Activated naive CD4-positive, alpha-beta T cell treated with anti-CD3 and anti-CD28 coated beads, Interleukin-2, amount 50 U/mL, for 72 hours (primary cell): Measurements from ENCODE around the gene COX7A1. TPM values are rescaled to one million over a fixed set of nuclear protein-coding genes. Genes with fewer than 3 reads are reported as not detected.

Source experiments
- ATAC-seq, 2 donors: fragments of 150-1000 bp; cut with Tn5 transposase; 2 replicates each; pipeline ENCODE4 v1.10.0; 2021; ENCODE audit warnings: mild to moderate bottlenecking in 2 of 2, moderate library complexity in 2 of 2
- DNase-seq, 2 donors: peaks; one replicate each; pipeline ENCODE4 v3.0.0; 2021 to 2022; ENCODE audit warnings: low spot score in 2 of 2
- H3K27ac Mint-ChIP-seq, 2 donors: one replicate each; pipeline ENCODE4 v1.8.0; 2022; ENCODE audit warnings: mild to moderate bottlenecking in 2 of 2, mixed read lengths in 2 of 2
- H3K36me3 Mint-ChIP-seq, 2 donors: one replicate each; pipeline ENCODE4 v1.8.0; 2022; ENCODE audit warnings: mixed read lengths in 2 of 2
- H3K9me3 Mint-ChIP-seq, 2 donors: one replicate each; pipeline ENCODE4 v1.8.0; 2022; ENCODE audit warnings: mixed read lengths in 2 of 2
- total RNA-seq, 2 donors: library from RNA; stranded (reverse); gene quantifications; one replicate each; pipeline ENCODE4 v1.2.3, GENCODE V29; 2022

The COX7A1 gene
- total RNA-seq, 2 donors from 2014 or later: not detected

DNA sequence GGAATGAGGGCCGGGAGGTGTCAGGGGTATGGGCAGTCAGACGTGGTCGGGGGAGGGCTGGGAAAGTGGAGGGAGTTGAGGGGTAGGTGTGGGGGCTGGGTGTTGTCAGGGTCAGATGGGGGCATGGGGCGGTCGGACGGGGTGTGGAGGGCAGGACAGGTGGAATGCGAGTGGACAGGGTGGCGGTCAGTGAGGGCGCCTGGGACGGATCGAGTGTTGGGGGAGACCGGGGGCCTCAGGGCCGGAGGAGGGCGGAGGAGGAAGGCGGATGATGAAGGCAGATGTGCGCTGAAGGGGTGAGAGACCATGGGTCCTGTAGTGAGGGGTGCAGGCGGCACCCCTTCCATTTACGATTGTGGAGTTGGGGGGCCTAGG is 31.3 kb downstream of the COX7A1 start:
- Mint-ChIP-seq H3K36me3 (peaks cover 5 to 14% of the 10 kb centered on the region in 2 donors), H3K9me3 (no peaks in the 10 kb centered on the region), H3K27ac (peak overlapping the region in 1 of 2 donors; percentile 72)
- DNase-seq (no peak), ATAC-seq (no peak)

DNA sequence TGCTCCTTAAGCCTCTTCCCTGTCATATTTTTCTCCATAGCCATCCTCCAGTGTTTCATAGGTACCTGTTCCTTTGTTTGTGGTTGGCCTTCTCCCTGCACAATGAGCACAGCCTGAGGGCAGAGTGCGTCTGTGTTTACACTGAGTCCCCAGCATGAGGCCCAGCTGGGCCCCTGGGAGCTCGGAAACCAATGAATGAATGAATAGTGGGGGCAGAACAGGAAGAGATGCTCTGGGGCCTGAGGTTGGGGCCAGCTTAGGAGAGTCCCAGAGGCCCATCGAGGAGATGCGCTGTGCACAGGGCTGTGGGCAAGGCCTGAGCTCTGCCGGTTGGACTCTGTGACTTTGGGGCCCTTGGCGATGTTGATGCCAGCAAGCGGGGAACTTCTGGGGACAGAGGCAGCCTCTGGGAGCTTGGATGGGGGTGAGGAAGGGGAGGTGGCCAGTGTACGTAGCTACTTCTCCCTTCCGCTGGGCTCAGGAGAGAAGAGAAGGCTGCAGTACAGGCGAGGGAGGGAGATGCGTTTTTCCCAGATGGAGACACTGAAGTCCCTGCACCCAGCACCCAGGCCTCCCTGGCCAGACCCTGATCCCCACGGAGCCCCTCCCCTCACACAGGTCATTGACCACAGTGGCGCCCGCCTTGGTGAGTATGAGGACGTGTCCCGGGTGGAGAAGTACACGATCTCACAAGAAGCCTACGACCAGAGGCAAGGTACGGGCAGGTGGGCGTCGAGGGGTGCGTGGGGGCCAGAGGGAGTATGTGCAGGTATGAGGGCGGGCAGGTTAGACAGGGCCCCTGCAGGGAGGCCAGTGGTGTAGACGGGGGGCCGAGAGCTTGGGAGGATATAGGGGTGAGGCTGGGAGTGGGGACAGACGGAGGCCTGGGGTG is 31.9 kb downstream of the COX7A1 start:
- DNase-seq (no peak), ATAC-seq (no peak)
- Mint-ChIP-seq H3K27ac (peak overlapping the region; percentile 56 to 72), H3K36me3 (peaks cover 5 to 7% of the 10 kb centered on the region in 2 donors), H3K9me3 (no peaks in the 10 kb centered on the region)

DNA sequence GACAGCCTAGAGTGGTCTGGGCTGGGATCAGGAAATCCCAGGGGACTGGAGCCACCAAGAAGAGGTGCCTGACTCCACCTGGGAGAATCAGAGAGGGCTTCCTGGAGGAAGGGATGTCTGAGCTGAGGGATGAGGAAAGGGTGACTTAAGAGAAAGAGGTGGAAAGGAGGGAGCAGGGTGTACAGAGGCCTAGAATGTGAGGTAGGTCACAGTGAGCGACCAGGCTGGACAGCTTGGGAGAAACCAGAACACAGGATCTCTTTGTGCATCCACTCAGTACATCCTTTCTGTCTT is 36.0 kb downstream of the COX7A1 start:
- peak overlapping the region; percentile 68 to 92 for H3K27ac Mint-ChIP-seq
- H3K36me3 Mint-ChIP-seq: peaks cover 20 to 23% of the 10 kb centered on the region in 2 donors

GRCh38 chr19:36115453-36116343 is 36.5 kb downstream of the COX7A1 start, which contains the start of gene TBCB:
Gene TBCB, plus strand, starts transcription at chr19:36115468. Its CDS starts 93 bp downstream, at chr19:36115561.
- ATAC-seq (peak; percentile 61 to 71), DNase-seq (peak in 1 of 2 donors; percentile 82)
- H3K9me3 Mint-ChIP-seq: no peaks in the 10 kb centered on the region
- peak within 1 kb of the TSS; percentile 92 to 99 for H3K27ac Mint-ChIP-seq
- peaks cover 20 to 23% of the 10 kb centered on the region in 2 donors for H3K36me3 Mint-ChIP-seq

More for the DNA sequence above, 36.0 kb downstream of the COX7A1 start:
- DNase-seq (no peak), ATAC-seq (no peak)
- no peaks in the 10 kb centered on the region for H3K9me3 Mint-ChIP-seq

- H3K27ac Mint-ChIP-seq: peak within 1 kb of the TSS; percentile 92 to 99
- no peaks in the 10 kb centered on the region for H3K9me3 Mint-ChIP-seq
- peak; percentile 90 to 91 for ATAC-seq
These were observed 37.4 kb downstream of the COX7A1 start, which contains the start of gene POLR2I for GRCh38 chr19:36114721-36115452. Gene POLR2I, minus strand, starts transcription at chr19:36114875. Its CDS starts 19 bp downstream, at chr19:36114856.

DNA sequence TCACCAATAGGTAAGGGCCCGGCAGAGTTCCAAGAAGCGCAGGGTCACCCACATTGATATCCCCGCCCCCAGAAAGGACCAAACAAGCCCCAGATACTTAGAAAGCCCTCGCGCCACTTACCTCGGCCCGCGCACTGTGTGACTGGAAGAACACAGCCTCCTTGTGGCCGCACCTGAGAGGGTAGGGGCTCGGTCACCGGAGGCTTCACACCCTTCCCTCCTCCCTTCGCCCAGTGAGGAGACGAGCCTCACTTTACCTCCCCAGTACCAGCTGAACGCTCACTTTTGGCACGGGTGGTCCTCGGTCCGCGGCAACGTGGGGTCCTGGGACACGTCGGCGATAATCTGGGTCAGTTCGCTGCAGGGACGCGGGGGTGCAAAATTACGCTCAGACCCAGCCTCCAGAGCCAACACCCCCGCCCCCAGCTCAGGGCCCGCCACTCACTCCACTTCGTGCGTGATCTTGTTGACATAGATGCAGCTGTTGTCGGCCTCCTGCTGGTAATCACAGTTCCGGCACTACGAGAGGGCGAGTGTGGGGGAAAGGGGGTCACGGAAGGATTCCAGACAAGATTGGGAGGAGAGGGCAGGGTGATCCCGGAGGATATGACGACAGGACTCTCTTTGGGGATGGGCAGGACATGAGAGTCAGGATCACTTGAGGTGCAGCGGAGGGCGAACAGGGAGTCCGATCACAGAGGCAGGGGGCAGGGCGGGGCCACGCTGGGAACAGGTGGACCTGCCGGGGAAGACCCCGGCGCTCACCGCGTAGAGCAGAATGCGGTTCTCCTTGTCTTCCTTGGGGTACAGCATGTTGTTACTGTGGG is 38.1 kb downstream of the COX7A1 start:
- H3K36me3 Mint-ChIP-seq: peaks cover 20 to 23% of the 10 kb centered on the region in 2 donors
- DNase-seq (peak in 1 of 2 donors; percentile 69), ATAC-seq (no peak)
- peak overlapping the region; percentile 92 to 99 for H3K27ac Mint-ChIP-seq
- H3K9me3 Mint-ChIP-seq: no peaks in the 10 kb centered on the region

More at GRCh38 chr19:36114721-36115452, 37.4 kb downstream of the COX7A1 start, which contains the start of gene POLR2I:
- DNase-seq: peak; percentile 96 to 100
- peaks cover 20 to 23% of the 10 kb centered on the region in 2 donors for H3K36me3 Mint-ChIP-seq

- Mint-ChIP-seq H3K27ac (peak overlapping the region; percentile 92 to 99), H3K9me3 (no peaks in the 10 kb centered on the region), H3K36me3 (peaks cover 20 to 23% of the 10 kb centered on the region in 2 donors)
- ATAC-seq: no peak
- no peak for DNase-seq
These were observed 38.8 kb downstream of the COX7A1 start for GRCh38 chr19:36113425-36113824.

DNA sequence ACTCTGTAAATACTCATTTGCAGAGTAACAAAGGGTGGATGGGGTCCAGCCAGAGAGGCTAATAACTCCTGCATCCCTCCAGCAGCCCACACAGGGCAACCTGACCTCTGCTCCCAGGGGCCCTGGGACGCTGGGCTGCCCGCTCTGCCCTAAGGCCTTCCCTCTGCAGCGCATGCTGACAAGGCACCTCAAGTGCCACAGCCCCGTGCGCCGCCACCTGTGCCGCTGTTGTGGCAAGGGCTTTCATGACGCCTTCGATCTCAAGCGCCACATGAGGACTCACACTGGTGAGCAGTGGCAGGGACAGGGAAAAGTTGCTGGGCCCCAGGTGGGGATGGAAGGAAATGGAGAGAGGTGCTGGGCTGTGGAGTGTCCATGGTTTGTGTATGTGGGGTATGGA is 39.6 kb downstream of the COX7A1 start:
- no peaks in the 10 kb centered on the region for H3K9me3 Mint-ChIP-seq
- ATAC-seq (no peak), DNase-seq (no peak)
- H3K36me3 Mint-ChIP-seq: peaks cover 20 to 23% of the 10 kb centered on the region in 2 donors
- peak overlapping the region in 1 of 2 donors; percentile 90 for H3K27ac Mint-ChIP-seq

- ATAC-seq (no peak), DNase-seq (no peak)
- H3K9me3 Mint-ChIP-seq: no peaks in the 10 kb centered on the region
- H3K27ac Mint-ChIP-seq: no peak overlapping the region
- H3K36me3 Mint-ChIP-seq: peaks cover 18 to 21% of the 10 kb centered on the region in 2 donors
These were observed 41.1 kb downstream of the COX7A1 start for GRCh38 chr19:36111200-36111539.

- DNase-seq: no peak
- ATAC-seq: no peak
- peaks cover 18 to 22% of the 10 kb centered on the region in 2 donors for H3K36me3 Mint-ChIP-seq
- no peaks in the 10 kb centered on the region for H3K9me3 Mint-ChIP-seq
- H3K27ac Mint-ChIP-seq: peak within 1 kb of the TSS in 1 of 2 donors; percentile 90
These were observed 41.6 kb downstream of the COX7A1 start, which contains the start of gene OVOL3 for GRCh38 chr19:36110487-36111199. Gene OVOL3, plus strand, starts transcription at chr19:36111143. Its CDS starts 60 bp downstream, at chr19:36111203.

GRCh38 chr19:36108684-36109083 is 43.6 kb downstream of the COX7A1 start:
- ATAC-seq (no peak), DNase-seq (no peak)
- no peaks in the 10 kb centered on the region for H3K9me3 Mint-ChIP-seq
- no peak overlapping the region for H3K27ac Mint-ChIP-seq
- peaks cover 10 to 16% of the 10 kb centered on the region in 2 donors for H3K36me3 Mint-ChIP-seq

- no peaks in the 10 kb centered on the region for H3K9me3 Mint-ChIP-seq
- peaks cover 7 to 12% of the 10 kb centered on the region in 2 donors for H3K36me3 Mint-ChIP-seq
- H3K27ac Mint-ChIP-seq: peak overlapping the region in 1 of 2 donors; percentile 24
- ATAC-seq (peak in 1 of 2 donors; percentile 5), DNase-seq (no peak)
These were observed 45.3 kb downstream of the COX7A1 start for GRCh38 chr19:36106991-36107390.

- peak in 1 of 2 donors; percentile 8 for ATAC-seq
- DNase-seq: no peak
- no peaks in the 10 kb centered on the region for H3K9me3 Mint-ChIP-seq
- peaks cover 7 to 12% of the 10 kb centered on the region in 2 donors for H3K36me3 Mint-ChIP-seq
- peak overlapping the region; percentile 24 to 81 for H3K27ac Mint-ChIP-seq
These were observed 45.8 kb downstream of the COX7A1 start for GRCh38 chr19:36106441-36106840.

GRCh38 chr19:36103842-36104552 is 48.2 kb downstream of the COX7A1 start:
- no peak for ATAC-seq
- H3K27ac Mint-ChIP-seq: peak overlapping the region in 1 of 2 donors; percentile 29
- H3K36me3 Mint-ChIP-seq: peaks cover 7 to 18% of the 10 kb centered on the region in 2 donors
- no peak for DNase-seq
- H3K9me3 Mint-ChIP-seq: no peaks in the 10 kb centered on the region
